Central memory CD8-positive, alpha-beta T cell (primary cell): ENCODE results near the gene GADD45GIP1.

Experiments
- ATAC-seq: fragments of 150-1000 bp; cut with Tn5 transposase; replicated peaks from 2 replicates; pipeline ENCODE4 v1.10.0; 2022; ENCODE audit warnings: mild to moderate bottlenecking, moderate FRiP score, moderate number of reproducible peaks; ENCODE audit not compliant: poor library complexity, severe bottlenecking; ENCODE audit errors: extremely low read depth
- DNase-seq, 2 donors: peaks; one replicate each; pipeline ENCODE4 v3.0.0; 2021; ENCODE audit warnings: low spot score in 2 of 2
- H3K27ac Mint-ChIP-seq: one replicate; pipeline ENCODE4 v1.8.0; 2022; ENCODE audit warnings: low read depth, mild to moderate bottlenecking, moderate library complexity, mixed read lengths
- H3K27me3 Mint-ChIP-seq: one replicate; pipeline ENCODE4 v1.8.0; 2022; ENCODE audit warnings: mixed read lengths
- H3K36me3 Mint-ChIP-seq: one replicate; pipeline ENCODE4 v1.8.0; 2022; ENCODE audit warnings: mild to moderate bottlenecking, moderate library complexity, mixed read lengths; ENCODE audit not compliant: insufficient read depth
- H3K4me1 Mint-ChIP-seq: one replicate; pipeline ENCODE4 v1.8.0; 2022; ENCODE audit warnings: mixed read lengths
- H3K4me3 Mint-ChIP-seq: one replicate; pipeline ENCODE4 v1.8.0; 2022; ENCODE audit warnings: mild to moderate bottlenecking, moderate library complexity, mixed read lengths
- H3K9me3 Mint-ChIP-seq: one replicate; pipeline ENCODE4 v1.8.0; 2022; ENCODE audit warnings: mixed read lengths

Gene GADD45GIP1

DNA sequence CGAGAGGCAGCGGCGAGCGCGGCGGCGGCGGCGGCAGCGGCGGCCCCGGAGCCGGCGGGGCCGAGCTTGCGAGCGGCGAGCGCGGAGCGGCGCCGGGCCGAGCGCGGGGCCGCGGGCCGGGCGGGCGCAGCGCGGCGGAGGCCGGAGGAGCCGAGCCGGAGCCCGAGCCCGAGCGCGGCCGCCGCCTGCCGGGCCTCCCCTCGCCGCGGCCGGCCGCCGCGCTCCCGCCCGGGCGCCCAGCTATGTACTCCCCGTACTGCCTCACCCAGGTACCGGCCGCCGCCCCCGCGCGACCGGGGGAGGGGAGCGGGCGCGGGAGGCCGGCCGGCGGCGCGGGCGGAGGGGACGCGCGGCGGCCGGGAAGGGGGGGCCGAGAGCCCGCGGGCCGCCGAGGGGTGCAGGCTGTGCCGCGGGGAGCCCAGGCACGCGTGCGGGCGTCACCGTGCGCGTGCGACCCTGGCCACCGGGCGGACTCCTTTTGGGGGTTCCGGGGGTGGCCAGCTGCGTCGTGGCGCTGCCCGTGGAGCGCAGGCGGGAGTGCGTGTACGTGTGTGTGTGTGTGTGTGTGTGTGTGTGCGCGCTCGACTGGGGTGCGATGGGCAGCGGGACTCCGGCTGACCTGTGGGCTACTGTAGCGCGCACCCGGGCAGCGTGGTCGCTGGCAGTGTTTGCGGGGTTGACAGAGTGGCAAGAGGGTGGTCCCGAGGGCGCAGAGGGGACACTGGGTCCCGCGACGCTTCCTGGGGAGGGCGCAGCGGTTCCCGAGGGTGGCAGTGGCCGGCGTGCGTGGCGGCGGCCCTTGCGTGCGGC is 38.8 kb upstream of the GADD45GIP1 start:
- Mint-ChIP-seq H3K27ac (no peak overlapping the region), H3K9me3 (no peaks in the 10 kb centered on the region), H3K4me1 (peaks cover 16% of the 10 kb centered on the region), H3K4me3 (peak overlapping the region; percentile 91), H3K27me3 (no peaks in the 10 kb centered on the region), H3K36me3 (peaks cover 10% of the 10 kb centered on the region)
- DNase-seq (no peak), ATAC-seq (no peak)

DNA sequence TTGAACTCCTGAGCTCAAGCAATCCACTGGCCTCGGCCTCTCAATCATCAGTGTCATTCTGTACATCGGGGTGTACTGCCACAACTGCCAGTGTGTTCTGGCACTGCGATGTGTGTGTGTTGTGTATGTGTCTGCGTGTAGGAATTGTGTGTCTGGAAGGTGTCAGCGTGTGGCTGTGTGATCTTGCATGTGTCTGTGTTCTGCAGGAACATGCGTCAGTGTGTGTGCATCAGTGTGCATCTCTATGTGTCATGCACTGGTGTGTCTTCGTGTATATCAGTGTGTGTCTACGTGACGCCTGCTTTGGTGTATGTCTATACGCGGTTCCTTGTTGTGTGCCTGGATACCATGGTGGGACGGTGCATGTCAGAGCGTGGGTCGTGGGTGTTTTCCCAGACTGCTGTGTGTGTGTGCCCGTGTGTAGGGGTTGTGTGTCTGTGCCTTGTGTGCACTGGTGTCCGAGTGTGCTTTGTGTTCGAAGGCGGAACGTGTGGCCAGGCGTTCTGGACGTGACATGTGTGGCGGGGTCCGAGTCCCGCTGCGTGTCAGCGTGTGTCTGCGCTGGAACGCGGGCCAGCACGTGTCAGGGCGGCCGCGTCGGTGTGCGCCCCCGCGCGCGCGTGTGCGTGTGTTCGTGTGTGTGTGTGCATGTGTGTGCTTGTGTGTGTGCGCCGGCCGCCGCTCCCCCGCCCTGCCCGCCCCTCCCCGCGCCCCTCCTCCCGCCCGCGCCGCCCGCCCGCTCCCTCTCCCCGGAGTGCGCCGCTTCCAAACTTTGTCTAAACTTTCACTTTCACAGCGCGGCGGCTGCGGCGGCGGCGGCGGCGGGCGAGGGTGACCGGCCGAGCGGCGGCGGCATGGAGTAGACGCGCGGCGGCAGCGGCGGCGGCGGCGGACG is 37.9 kb upstream of the GADD45GIP1 start, which contains the start of gene NFIX:
Gene NFIX, plus strand, starts transcription at position 775 of the 895 bp plus-strand sequence. CDS start 363 bp downstream, outside the sequence.
- H3K4me1 Mint-ChIP-seq: peaks cover 16% of the 10 kb centered on the region
- H3K36me3 Mint-ChIP-seq: peaks cover 10% of the 10 kb centered on the region
- peak within 1 kb of the TSS; percentile 85 for H3K27ac Mint-ChIP-seq
- no peaks in the 10 kb centered on the region for H3K27me3 Mint-ChIP-seq
- H3K9me3 Mint-ChIP-seq: no peaks in the 10 kb centered on the region
- H3K4me3 Mint-ChIP-seq: peak within 1 kb of the TSS; percentile 91
- ATAC-seq (peak; percentile 47), DNase-seq (peak in 1 of 2 donors; percentile 32)

DNA sequence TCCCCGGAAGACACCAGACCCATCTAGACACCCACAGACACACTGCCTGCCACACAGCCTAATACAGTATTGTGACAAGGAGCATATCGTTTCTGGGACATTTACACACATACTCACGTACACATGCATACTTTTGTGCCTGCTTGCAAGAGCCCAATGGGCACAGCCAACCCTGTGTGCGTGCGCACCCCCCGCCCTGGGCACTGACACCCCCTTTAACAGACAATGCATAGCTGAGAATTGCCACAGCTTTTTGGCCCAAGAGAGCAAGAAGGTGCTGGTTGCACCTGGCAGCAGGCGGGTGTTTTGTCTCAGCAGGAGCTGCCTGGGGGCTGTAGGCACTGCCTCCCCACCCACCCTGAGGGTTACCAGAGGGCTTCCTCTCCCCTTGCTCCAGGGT is 36.5 kb upstream of the GADD45GIP1 start:
- Mint-ChIP-seq H3K9me3 (no peaks in the 10 kb centered on the region), H3K4me3 (no peak overlapping the region), H3K27me3 (no peaks in the 10 kb centered on the region), H3K4me1 (peaks cover 11% of the 10 kb centered on the region), H3K27ac (no peak overlapping the region), H3K36me3 (peaks cover 10% of the 10 kb centered on the region)
- DNase-seq (no peak), ATAC-seq (no peak)

DNA sequence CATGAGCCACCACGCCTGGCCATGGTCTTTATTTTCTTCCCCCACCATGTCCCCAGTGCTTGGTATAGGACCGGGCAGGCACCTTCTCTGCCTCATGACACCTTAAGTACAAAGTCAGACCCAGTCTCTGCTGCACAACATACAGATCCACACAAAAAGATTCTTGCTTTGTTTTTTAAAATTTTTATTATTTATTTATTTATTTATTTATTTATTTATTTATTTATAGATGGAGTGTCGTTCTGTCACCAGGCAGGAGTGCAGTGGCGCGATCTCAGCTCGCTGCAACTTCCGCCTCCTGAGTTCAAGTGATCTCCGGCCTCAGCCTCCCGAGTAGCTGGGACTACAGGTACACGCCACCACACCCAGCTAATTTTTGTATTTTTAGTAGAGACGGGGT is 35.7 kb upstream of the GADD45GIP1 start:
- ATAC-seq: no peak
- Mint-ChIP-seq H3K27me3 (no peaks in the 10 kb centered on the region), H3K27ac (no peak overlapping the region), H3K4me1 (peaks cover 11% of the 10 kb centered on the region), H3K4me3 (no peak overlapping the region), H3K36me3 (peaks cover 10% of the 10 kb centered on the region), H3K9me3 (no peaks in the 10 kb centered on the region)
- no peak for DNase-seq

DNA sequence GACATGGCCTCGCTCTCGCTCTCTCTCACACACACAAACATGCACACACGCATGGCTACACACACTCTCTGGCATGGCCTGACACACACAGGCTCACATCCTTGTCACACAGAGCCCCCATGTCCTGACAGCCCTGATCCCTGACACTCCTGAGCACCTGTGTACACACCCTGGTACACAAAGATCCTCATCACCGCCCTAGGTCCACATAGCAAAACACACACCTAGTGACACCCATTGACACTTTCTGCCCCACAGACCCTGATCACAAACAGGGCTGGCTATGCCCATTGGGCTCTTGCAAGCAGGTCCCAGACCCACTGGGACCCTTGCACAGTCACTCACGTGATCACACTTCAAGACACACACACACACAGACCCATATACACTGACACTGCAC is 34.3 kb upstream of the GADD45GIP1 start:
- Mint-ChIP-seq H3K27me3 (no peaks in the 10 kb centered on the region), H3K9me3 (no peaks in the 10 kb centered on the region), H3K4me1 (peaks cover 11% of the 10 kb centered on the region), H3K4me3 (no peak overlapping the region), H3K27ac (no peak overlapping the region), H3K36me3 (peaks cover 10% of the 10 kb centered on the region)
- ATAC-seq (no peak), DNase-seq (no peak)

DNA sequence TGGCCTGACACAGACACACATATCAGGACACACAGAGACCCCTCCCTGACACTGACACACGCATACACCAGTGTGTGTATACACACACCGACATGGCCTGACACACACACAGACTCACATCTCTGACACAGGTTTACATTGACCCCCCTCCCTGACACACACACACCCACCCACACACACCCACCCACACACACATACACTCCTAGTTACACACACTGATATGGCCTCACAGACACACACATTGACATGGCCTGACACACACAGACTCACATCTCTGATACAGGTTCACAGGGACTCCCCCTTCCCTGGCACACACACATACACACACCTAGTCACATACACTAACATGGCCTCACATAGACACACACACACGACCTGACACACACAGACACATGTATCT is 33.8 kb upstream of the GADD45GIP1 start:
- H3K9me3 Mint-ChIP-seq: no peaks in the 10 kb centered on the region
- ATAC-seq (no peak), DNase-seq (no peak)
- H3K36me3 Mint-ChIP-seq: peaks cover 12% of the 10 kb centered on the region
- no peak overlapping the region for H3K27ac Mint-ChIP-seq
- peaks cover 7% of the 10 kb centered on the region for H3K4me1 Mint-ChIP-seq
- H3K4me3 Mint-ChIP-seq: no peak overlapping the region
- no peaks in the 10 kb centered on the region for H3K27me3 Mint-ChIP-seq

DNA sequence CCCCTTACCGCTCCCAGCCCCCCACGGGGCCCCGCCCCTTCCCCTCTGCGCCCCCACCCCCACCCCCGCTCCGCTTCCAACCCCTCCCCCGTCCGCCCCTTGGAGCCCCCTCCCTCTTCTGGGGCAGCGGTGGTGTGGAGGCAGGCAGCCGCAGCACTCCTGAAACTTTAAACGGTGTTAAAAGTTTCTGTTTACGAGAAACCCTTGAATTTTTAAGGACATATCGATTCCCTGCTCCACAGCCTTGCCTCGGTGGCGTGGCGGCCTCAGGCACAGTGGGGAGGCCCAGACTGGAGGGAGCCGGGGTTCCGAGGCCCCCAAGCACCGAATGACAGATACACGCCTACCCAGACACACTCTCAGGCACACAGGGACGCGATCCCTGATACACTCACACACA is 33.4 kb upstream of the GADD45GIP1 start:
- H3K36me3 Mint-ChIP-seq: peaks cover 12% of the 10 kb centered on the region
- H3K4me1 Mint-ChIP-seq: peaks cover 7% of the 10 kb centered on the region
- no peaks in the 10 kb centered on the region for H3K27me3 Mint-ChIP-seq

DNA sequence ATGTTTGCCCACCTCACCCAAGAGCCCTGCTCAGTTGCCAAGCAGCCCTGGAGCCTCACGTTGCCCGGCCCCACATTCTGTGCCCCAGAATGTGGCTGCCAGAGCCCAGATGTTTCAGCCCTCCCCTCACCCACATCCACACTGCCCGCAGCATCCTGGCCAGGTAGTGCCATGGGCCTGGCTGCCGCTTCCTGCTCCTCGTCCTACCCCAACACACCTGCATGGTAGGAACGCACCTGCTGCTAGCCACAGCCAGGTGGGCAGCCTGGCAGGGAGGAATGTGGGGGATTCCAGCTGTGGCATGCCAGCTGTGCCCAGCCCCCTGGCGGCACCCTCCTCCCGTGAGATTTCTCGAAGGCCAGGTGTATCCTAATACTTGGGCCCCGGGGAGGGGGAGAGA is 30.8 kb upstream of the GADD45GIP1 start:
- Mint-ChIP-seq H3K27me3 (no peaks in the 10 kb centered on the region), H3K36me3 (peaks cover 4% of the 10 kb centered on the region), H3K9me3 (no peaks in the 10 kb centered on the region), H3K4me1 (peaks cover 8% of the 10 kb centered on the region), H3K4me3 (no peak overlapping the region), H3K27ac (no peak overlapping the region)
- DNase-seq: no peak
- no peak for ATAC-seq

More for the DNA sequence above, 33.4 kb upstream of the GADD45GIP1 start:
- ATAC-seq: no peak
- no peak overlapping the region for H3K27ac Mint-ChIP-seq
- H3K4me3 Mint-ChIP-seq: no peak overlapping the region
- H3K9me3 Mint-ChIP-seq: no peaks in the 10 kb centered on the region
- no peak for DNase-seq

DNA sequence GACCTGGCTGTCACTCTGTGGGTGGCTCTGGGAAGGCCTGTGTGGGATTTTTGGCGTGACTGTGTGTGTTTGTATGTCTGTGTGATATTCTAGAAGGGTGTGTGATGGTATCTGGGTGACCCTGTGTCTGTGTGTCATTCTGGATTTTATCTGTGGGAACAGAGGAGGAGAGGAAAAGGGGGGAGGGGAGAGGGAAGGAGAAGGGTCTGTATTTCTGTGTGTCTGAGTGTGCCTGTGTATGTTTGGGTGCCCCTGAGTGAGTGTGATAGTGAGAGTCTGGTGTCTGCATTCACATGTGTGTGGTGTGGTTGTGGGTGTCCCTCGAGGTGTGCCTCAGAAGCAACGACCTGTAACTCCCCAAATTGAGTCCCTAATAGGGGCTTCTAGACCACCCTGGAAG is 30.2 kb upstream of the GADD45GIP1 start:
- Mint-ChIP-seq H3K36me3 (peaks cover 4% of the 10 kb centered on the region), H3K27ac (no peak overlapping the region), H3K4me3 (no peak overlapping the region), H3K9me3 (no peaks in the 10 kb centered on the region), H3K4me1 (peaks cover 8% of the 10 kb centered on the region), H3K27me3 (no peaks in the 10 kb centered on the region)
- DNase-seq (no peak), ATAC-seq (no peak)

DNA sequence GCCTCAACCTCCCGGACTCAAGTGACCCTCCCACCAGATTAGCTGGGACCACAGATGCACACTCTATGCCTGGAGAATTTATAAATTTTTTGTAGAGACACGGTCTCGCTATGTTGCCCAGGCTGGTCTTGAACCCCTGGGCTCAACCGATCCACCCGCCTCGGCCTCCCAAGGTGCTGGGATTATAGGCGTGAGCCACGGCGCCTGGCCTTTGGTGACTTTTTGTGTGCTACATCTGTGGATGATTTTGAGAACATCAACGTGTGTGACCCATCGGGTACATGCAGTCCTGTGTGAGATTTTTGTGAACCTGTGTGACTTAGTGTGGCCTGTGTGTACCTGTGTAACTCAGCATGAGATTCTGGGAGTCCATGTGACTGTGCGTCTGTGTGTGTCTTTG is 29.7 kb upstream of the GADD45GIP1 start:
- Mint-ChIP-seq H3K4me1 (peaks cover 8% of the 10 kb centered on the region), H3K27ac (no peak overlapping the region), H3K9me3 (no peaks in the 10 kb centered on the region), H3K27me3 (no peaks in the 10 kb centered on the region), H3K4me3 (no peak overlapping the region), H3K36me3 (peaks cover 4% of the 10 kb centered on the region)
- DNase-seq (no peak), ATAC-seq (no peak)

DNA sequence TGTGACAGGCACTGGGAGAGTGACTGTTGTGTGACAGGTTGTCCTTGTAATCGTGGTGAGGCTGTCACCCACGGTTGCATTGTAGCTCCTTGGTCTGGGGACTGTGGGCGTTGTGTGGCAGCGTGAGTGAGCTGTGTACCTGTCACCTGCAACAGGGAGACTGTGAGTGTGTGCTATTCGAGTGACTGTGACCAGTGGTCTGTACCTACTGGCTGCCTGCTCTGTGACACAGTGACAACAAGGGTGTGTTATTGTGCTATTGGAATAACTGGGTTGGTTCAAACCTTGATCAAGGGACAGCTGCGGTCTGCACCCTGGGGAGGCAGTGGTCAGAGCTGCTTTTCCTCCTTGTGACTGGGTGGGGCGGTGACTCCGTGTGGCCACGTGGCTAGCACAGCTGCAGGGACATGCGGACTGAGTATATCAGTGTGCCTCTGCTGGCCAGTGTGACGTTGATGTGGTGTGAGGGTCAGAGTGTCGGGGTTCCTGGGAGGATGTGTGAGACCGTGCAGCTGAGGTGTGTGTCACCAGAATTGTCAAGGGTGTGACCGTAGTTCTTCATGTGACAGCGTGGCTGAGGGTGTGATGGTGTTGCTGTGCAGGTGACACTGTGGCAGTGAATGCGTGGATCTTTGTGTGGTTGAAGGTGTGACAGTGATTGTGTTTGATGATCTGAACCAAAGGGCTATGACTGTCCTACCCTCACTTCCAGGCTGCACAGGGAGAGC is 28.2 kb upstream of the GADD45GIP1 start:
- Mint-ChIP-seq H3K4me1 (peaks cover 8% of the 10 kb centered on the region), H3K27me3 (no peaks in the 10 kb centered on the region), H3K27ac (no peak overlapping the region), H3K36me3 (peaks cover 4% of the 10 kb centered on the region), H3K4me3 (peak overlapping the region; percentile 10), H3K9me3 (no peaks in the 10 kb centered on the region)
- ATAC-seq (peak; percentile 72), DNase-seq (peak in 1 of 2 donors; percentile 46)

DNA sequence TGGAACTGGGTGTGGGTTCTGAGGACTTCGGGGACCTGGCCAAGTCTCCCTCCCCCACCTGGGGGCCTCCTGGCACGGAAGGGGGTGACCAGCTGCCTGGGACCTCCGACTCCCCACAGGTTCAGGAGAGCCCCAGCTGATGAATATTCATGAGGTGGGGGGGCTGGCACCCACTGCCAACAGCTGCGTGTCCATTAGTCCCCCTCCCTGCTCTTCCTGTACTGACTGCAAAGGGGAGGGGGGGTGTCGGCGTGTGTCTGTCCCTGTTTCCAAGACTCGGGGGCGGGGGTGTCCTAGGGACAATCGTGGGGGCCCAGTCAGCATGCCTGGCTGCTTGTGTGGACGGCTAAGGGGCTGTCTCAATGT is 27.6 kb upstream of the GADD45GIP1 start:
- H3K9me3 Mint-ChIP-seq: no peaks in the 10 kb centered on the region
- peak overlapping the region; percentile 10 for H3K4me3 Mint-ChIP-seq
- H3K4me1 Mint-ChIP-seq: peaks cover 8% of the 10 kb centered on the region
- DNase-seq (no peak), ATAC-seq (no peak)
- no peak overlapping the region for H3K27ac Mint-ChIP-seq
- no peaks in the 10 kb centered on the region for H3K27me3 Mint-ChIP-seq
- peaks cover 4% of the 10 kb centered on the region for H3K36me3 Mint-ChIP-seq
